Liver (tissue), 10 donors: ENCODE data around the gene C19orf44. TPM values are rescaled to one million over a fixed set of nuclear protein-coding genes. Genes with fewer than 3 reads are reported as not detected.

Experiments
- DNase-seq: peaks from one replicate; pipeline ENCODE4 v3.0.0-alpha.2; 2017; ENCODE audit warnings: low spot score
- H3K27ac ChIP-seq, 2 donors: one replicate each; pipeline ENCODE4 v1.7.0; 2013; ENCODE audit warnings: inconsistent platforms in 2 of 2, low read length in 2 of 2, control low read depth in 1 of 2, low read depth in 1 of 2, mild to moderate bottlenecking in 1 of 2
- H3K27me3 ChIP-seq, 4 donors: one replicate each; pipeline versions ENCODE4 v1.6.1 to v1.7.0; 2013; ENCODE audit warnings: low read length in 3 of 4, inconsistent platforms in 1 of 4, mild to moderate bottlenecking in 1 of 4, moderate library complexity in 1 of 4; ENCODE audit not compliant: control insufficient read depth in 4 of 4, insufficient read depth in 4 of 4
- H3K36me3 ChIP-seq, 4 donors: one replicate each; pipeline versions ENCODE4 v1.6.1 to v1.7.0; 2013; ENCODE audit warnings: low read length in 3 of 4, mild to moderate bottlenecking in 3 of 4, low read depth in 1 of 4, moderate library complexity in 1 of 4; ENCODE audit not compliant: control insufficient read depth in 4 of 4, insufficient read depth in 3 of 4
- H3K4me1 ChIP-seq, 4 donors: one replicate each; pipeline versions ENCODE4 v1.6.1 to v1.7.0; 2013; ENCODE audit warnings: low read length in 3 of 4, mild to moderate bottlenecking in 3 of 4, moderate library complexity in 1 of 4; ENCODE audit not compliant: control insufficient read depth in 4 of 4, insufficient read depth in 4 of 4
- H3K4me3 ChIP-seq, 3 donors: one replicate each; pipeline versions ENCODE4 v1.6.1 to v1.7.0; 2013; ENCODE audit warnings: low read length in 3 of 3, control low read depth in 1 of 3, low read depth in 1 of 3, mild to moderate bottlenecking in 1 of 3
- H3K9ac ChIP-seq, 2 donors: one replicate each; pipeline ENCODE4 v1.7.0; 2013; ENCODE audit warnings: low read length in 2 of 2, mild to moderate bottlenecking in 2 of 2, moderate library complexity in 2 of 2, control low read depth in 1 of 2, low read depth in 1 of 2
- H3K9me3 ChIP-seq, 4 donors: one replicate each; pipeline versions ENCODE4 v1.6.1 to v1.7.0; 2013; ENCODE audit warnings: low read length in 3 of 4; ENCODE audit not compliant: control insufficient read depth in 4 of 4
- ATF3 ChIP-seq: IDR thresholded peaks from 2 replicates; pipeline ENCODE4 v1.6.1; 2016; ENCODE audit warnings: antibody characterized with exemption
- CTCF ChIP-seq: fragments of 150-350 bp; IDR thresholded peaks from 2 replicates; pipeline ENCODE4 v1.5.1; 2017; ENCODE audit warnings: improper control_type of control experiment, low read depth, low read length; ENCODE audit not compliant: missing input control
- EGR1 ChIP-seq, 2 donors: IDR thresholded peaks; 2 replicates each; pipeline ENCODE4 v1.6.1; 2016 to 2018; ENCODE audit warnings: antibody characterized with exemption in 2 of 2, low read depth in 2 of 2
- FOXA1 ChIP-seq: IDR thresholded peaks from 2 replicates; pipeline ENCODE4 v1.6.1; 2016; ENCODE audit warnings: antibody characterized with exemption
- GABPA ChIP-seq, 2 donors: IDR thresholded peaks in 1 of 2; conservative IDR thresholded peaks in 1 of 2; 2 replicates each; pipeline ENCODE4 v1.6.1; 2016; ENCODE audit warnings: antibody characterized with exemption in 2 of 2, mild to moderate bottlenecking in 1 of 2, moderate library complexity in 1 of 2
- HNF4A ChIP-seq, 2 donors: conservative IDR thresholded peaks; 2 replicates each; pipeline ENCODE4 v1.6.1; 2016; ENCODE audit warnings: antibody characterized with exemption in 2 of 2, mild to moderate bottlenecking in 2 of 2
- MAX ChIP-seq: IDR thresholded peaks from 2 replicates; pipeline ENCODE4 v1.6.1; 2016; ENCODE audit warnings: antibody characterized with exemption
- REST ChIP-seq: IDR thresholded peaks from 2 replicates; pipeline ENCODE4 v1.6.1; 2016; ENCODE audit warnings: antibody characterized with exemption, mild to moderate bottlenecking
- SP1 ChIP-seq: IDR thresholded peaks from 2 replicates; pipeline ENCODE4 v1.6.1; 2018; ENCODE audit warnings: antibody characterized with exemption, mild to moderate bottlenecking
- YY1 ChIP-seq: IDR thresholded peaks from 2 replicates; pipeline ENCODE4 v1.6.1; 2016; ENCODE audit warnings: antibody characterized with exemption, mild to moderate bottlenecking
- ZBTB33 ChIP-seq: IDR thresholded peaks from 2 replicates; pipeline ENCODE4 v1.6.1; 2016; ENCODE audit warnings: antibody characterized with exemption
- WGBS: extraction: QIAGEN DNeasy Blood & Tissue Kit; methylation state at CpG from one replicate; pipeline ENCODE4 v1.1.7; 2013; 5-methylcytosine and 5-hydroxymethylcytosine counted together
- polyA plus RNA-seq, 2 donors: library from polyadenylated mRNA; stranded (reverse) in 1 of 2; unstranded in 1 of 2; fragments of 200-250 nt in 1 of 2; fragments of >200 nt in 1 of 2; fragmentation: Nextera tagmentation in 1 of 2; extraction: Ambion mirVana in 1 of 2; gene quantifications; one replicate each; pipeline versions ENCODE4 v1.2.1 to v1.2.3, GENCODE V29; 2013 to 2015
- small RNA-seq: library from RNA; depleted of rRNA; stranded (forward); fragments of <200 nt; gene quantifications from one replicate; pipeline ENCODE3, GENCODE V24; 2014
- total RNA-seq, 2 donors: library from RNA; depleted of rRNA; stranded (reverse); fragments of >200 nt; gene quantifications; one replicate each; pipeline ENCODE4 v1.2.3, GENCODE V29; 2014
- donor health status: healthy.
- donor health status: healthy.
- donor health status: healthy.
- donor health status: healthy.
- donor health status: healthy.

The C19orf44 gene
- total and polyA plus RNA-seq, 4 donors: 0.89 to 3.0 (median 1.3) TPM

GRCh38 chr19:16569609-16570320, 73.6 kb downstream of the C19orf44 start:
- H3K9me3 ChIP-seq: no peaks in the 10 kb centered on the region
- TF ChIP-seq ATF3: no peak
- no peak for TF ChIP-seq MAX
- no peak for TF ChIP-seq REST
- TF ChIP-seq EGR1 (IDR thresholded peaks at IDR 0.05; ENCODE audit: low read depth in 2 of 2): no peak
- TF ChIP-seq HNF4A (conservative IDR thresholded peaks at IDR 0.05): no peak
- TF ChIP-seq YY1: no peak
- no peak for TF ChIP-seq ZBTB33
- no peak for TF ChIP-seq FOXA1
- no peak for TF ChIP-seq GABPA (IDR thresholded peaks at IDR 0.05 in 1 of 2, conservative IDR thresholded peaks at IDR 0.05 in 1 of 2)
- TF ChIP-seq SP1: no peak
- no peak for TF ChIP-seq CTCF
- no peak overlapping the region for H3K27ac ChIP-seq
- peaks cover 14 to 38% (median 28%) of the 10 kb centered on the region in 4 donors for H3K4me1 ChIP-seq
- no peak overlapping the region for H3K9ac ChIP-seq
- H3K36me3 ChIP-seq: peaks cover 7 to 29% (median 17%) of the 10 kb centered on the region in 4 donors
- WGBS: 94% methylated on average over 17 of the region's 17 CpGs
- DNase-seq: no peak
- no peak overlapping the region for H3K4me3 ChIP-seq
- no peaks in the 10 kb centered on the region for H3K27me3 ChIP-seq

Small RNA genes within 50 kb of the gene (small RNA-seq; reads per million reads assigned to genes)
- not detected for gene RN7SL146P

Other genes with a start within 250 kb of the C19orf44 start
- 10 to 100 TPM in 1 of 2 donors, 1 to 10 TPM in 1; 4.0 to 11.2 TPM for gene KLF2, start 171.6 kb upstream of the C19orf44 start, total RNA-seq
- 1 to 10 TPM; 3.9 to 4.4 TPM for gene KLF2, start 171.6 kb upstream of the C19orf44 start, polyA plus RNA-seq
- 10 to 100 TPM in 1 of 2 donors, 1 to 10 TPM in 1; 8.4 to 14.0 TPM for gene EPS15L1, start 24.4 kb upstream of the C19orf44 start, total RNA-seq
- gene EPS15L1, start 24.4 kb upstream of the C19orf44 start, polyA plus RNA-seq: 10 to 100 TPM in 1 of 2 donors, 1 to 10 TPM in 1; 5.3 to 10.2 TPM
- under 1 TPM in 1 of 2 donors, not detected in 1; 0.08 TPM for gene CALR3, start 227 bp upstream of the C19orf44 start, total RNA-seq
- gene CALR3, start 227 bp upstream of the C19orf44 start, polyA plus RNA-seq: under 1 TPM in 1 of 2 donors, not detected in 1; 0.05 TPM
- 1 to 10 TPM; 8.5 to 8.8 TPM for gene CHERP, start 46.0 kb downstream of the C19orf44 start, total RNA-seq
- gene CHERP, start 46.0 kb downstream of the C19orf44 start, polyA plus RNA-seq: 10 to 100 TPM in 1 of 2 donors, 1 to 10 TPM in 1; 9.2 to 14.0 TPM
- gene SLC35E1, start 76.0 kb downstream of the C19orf44 start, total RNA-seq: 10 to 100 TPM; 12.1 to 20.5 TPM
- gene SLC35E1, start 76.0 kb downstream of the C19orf44 start, polyA plus RNA-seq: 10 to 100 TPM; 11.2 to 12.1 TPM
- 1 to 10 TPM; 3.4 to 3.8 TPM for gene MED26, start 131.8 kb downstream of the C19orf44 start, total RNA-seq
- 1 to 10 TPM; 1.5 to 3.0 TPM for gene MED26, start 131.8 kb downstream of the C19orf44 start, polyA plus RNA-seq
- 10 to 100 TPM; 35.2 to 50.1 TPM for gene SMIM7, start 163.8 kb downstream of the C19orf44 start, total RNA-seq
- gene SMIM7, start 163.8 kb downstream of the C19orf44 start, polyA plus RNA-seq: 10 to 100 TPM; 43.6 to 81.8 TPM
- 1 to 10 TPM; 3.1 to 3.8 TPM for gene TMEM38A, start 164.7 kb downstream of the C19orf44 start, total RNA-seq
- 1 to 10 TPM; 4.1 to 6.2 TPM for gene TMEM38A, start 164.7 kb downstream of the C19orf44 start, polyA plus RNA-seq
- gene NWD1, start 223.5 kb downstream of the C19orf44 start, total RNA-seq: under 1 TPM in 1 of 2 donors, not detected in 1; under 0.01 TPM
- gene NWD1, start 223.5 kb downstream of the C19orf44 start, polyA plus RNA-seq: not detected